Anterior cingulate cortex (tissue), 58 donors: ENCODE data around the gene SCFD2.
A peak's percentile ranks its signal among the peaks of the same experiment; 100 is the strongest.
"Not testable (repeated sequence)": the region's sequence is repeated elsewhere in the genome, so short reads cannot be mapped to it uniquely, and the experiment has no call there.

Experiments
- DNase-seq, 58 donors: peaks; one replicate each; lab custom pipeline; 2025; lab: John Stamatoyannopoulos, UW

Gene SCFD2

DNA sequence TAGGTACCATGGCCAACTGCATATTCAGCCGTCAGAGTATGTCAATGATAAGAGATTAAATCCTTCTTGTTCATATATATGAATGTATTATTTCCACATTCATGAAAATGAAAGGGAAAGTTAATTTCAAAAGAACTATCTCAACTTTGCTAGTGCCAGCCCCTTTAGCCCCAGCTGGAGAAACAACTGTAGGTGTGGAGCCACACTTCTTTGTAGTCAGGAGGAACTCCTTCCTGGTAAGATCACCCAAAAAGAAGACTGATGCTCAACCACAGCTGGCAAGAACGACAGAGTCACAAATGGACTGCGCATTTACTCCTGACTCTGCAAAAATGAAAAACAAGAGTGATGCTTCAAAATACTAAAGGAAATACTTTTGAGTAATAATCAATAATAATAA is 367.4 kb downstream of the SCFD2 start:
- DNase-seq = no peak

DNA sequence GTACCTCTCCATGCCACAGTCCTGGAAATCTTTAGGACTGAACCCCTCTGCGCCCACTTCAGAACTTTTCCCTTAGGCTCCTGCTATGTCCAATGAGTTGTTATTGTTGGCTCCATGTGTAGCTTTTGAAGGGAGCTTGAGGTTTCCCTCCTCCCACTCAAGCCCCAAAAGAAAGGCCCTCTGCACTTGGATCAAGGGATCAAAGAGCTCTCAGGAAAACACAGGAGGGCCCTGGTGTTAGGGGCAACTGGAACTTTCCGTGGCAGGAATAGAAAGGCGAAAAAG is 368.8 kb downstream of the SCFD2 start:
- DNase-seq = no peak

DNA sequence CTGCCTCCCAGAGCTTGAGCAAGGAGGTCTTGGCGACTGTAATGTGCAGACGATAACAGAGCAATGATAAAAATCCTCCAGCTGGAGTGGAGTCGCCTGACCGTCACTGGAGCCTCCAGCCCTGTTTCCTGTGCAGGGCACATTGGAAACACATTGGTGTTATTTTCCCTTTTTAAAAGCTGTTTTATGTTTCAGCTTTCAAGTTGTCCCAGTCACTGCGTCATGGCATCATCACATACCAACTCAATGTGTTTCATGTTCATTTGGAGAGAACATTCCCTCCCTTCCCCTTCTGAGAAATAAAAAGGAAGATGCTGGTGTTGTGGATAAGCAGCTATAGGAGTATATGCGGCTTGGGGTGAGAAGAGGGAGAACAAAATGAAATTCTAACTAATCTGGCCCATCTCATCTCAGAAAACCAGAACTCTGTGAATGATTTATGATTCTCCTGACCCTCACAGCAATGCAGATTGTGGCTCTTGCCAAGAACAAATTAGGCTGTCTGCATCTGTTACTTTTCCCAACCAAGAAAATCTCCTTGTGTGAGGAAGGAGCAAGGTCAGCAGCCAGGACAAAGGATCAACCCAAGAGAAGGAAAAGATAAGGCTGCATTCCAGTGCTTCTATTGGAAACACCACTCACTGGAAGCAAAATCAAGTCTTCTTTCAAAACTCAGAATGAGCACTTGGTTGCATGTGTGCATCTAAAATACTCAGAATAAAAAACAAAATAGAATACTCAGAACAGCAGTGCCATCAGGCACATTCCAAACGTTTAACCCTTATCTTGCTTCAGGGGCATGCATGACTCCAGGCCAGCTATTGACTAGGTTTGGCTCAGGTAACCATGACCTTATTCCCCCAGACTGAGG is 369.4 kb downstream of the SCFD2 start:
- DNase-seq = no peak

DNA sequence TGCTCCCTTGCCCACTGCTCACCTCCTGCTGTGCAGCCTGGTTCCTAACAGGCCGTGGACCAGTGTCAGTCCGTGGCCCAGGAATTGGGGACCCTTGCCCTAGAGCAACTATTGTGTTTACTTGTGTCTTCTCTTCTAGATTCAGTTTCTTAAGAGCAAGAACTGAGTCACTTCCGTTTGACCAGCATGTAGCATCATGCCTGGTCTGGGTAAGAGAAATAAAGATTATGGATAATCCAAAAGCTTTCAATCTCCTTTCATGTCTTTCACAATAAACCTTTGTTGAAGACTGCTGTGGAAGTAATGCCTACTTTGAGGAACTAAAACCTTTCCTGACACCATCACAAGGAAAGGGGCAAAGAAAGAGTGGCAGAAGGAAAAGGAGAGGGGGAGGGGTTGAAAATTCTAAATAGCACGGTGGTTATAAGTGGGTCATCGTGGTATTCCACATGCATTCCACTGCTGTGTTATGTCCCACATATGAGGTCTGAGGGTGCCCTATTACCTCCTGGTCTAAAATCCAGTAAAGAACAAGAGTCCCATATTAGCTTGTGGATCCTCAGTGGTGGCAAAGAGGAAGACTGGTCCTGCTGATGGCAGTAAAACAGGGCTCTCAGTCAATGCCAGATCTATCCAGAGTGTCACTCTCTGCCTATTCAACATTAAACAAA is 370.4 kb downstream of the SCFD2 start:
- DNase-seq = no peak

DNA sequence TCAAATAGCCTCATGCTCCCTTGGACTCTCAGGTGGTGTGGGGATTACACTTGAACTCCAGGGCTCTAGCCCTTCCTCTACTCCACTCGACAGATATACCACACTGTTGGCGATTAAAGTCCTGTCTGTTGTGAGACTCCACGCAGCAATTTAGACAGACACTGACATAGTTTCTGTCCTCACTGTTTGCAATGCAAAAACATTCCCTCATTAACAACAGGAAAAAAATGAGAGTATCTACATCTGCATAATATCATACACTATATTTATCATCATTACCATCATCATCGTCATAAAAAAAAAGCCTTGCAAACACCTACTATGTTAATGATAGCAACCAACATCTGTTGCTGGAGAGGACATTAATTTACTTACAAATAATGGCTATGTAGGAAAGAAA is 371.3 kb downstream of the SCFD2 start:
- no peak for DNase-seq

DNA sequence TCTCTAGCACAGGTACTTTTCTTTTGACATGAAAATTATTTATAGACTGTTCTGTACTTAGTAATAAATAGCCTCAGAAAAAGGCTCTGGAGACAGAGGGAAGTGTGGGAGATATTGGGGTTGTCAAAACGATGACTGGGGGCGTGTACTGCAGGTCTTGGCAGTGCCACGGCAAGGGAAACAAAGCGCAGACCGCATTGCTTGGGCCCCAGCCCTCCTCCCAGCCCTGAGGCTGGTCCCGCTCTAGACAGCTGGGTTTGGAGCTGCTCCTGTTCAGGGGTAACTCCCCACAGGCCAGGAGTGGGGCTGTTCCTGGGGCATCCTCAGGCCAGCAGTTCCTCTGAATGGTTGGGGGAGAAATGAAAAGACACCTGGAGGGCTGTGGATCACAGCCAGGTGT is 372.1 kb downstream of the SCFD2 start:
- no peak for DNase-seq

DNA sequence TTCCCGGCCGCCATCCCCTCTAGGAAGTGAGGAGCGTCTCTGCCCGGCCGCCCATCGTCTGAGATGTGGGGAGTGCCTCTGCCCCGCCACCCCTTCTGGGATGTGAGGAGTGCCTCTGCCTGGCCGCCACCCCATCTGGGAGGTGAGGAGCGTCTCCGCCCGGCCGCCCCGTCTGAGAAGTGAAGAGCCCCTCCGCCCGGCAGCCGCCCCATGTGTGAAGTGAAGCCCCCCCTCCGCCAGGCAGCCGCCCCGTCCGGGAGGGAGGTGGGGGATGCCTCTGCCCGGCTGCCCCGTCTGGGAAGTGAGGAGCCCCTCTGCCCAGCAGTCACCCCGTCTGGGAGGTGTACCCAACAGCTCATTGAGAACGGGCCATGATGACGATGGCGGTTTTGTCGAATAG is 373.3 kb downstream of the SCFD2 start:
- DNase-seq = not testable (repeated sequence)

DNA sequence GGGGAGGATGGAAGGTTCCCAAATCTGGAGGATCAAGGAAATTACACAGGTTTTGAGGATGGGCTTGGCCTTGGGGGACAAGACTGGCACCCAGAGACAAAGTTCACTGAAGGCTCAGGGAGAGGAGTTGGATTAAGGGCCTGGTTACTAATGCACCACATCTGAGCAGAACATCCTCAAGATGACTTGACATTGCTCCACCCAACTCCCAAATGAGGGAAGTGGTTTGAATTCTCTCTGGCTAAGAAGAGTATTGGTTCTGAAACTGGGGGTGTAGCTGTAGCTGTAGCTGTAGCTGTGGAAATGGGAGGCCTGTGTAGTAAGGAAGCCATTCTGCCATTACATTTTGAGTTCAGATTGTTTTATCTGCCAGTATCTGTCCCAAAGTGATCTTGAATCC is 374.4 kb downstream of the SCFD2 start:
- no peak for DNase-seq

DNA sequence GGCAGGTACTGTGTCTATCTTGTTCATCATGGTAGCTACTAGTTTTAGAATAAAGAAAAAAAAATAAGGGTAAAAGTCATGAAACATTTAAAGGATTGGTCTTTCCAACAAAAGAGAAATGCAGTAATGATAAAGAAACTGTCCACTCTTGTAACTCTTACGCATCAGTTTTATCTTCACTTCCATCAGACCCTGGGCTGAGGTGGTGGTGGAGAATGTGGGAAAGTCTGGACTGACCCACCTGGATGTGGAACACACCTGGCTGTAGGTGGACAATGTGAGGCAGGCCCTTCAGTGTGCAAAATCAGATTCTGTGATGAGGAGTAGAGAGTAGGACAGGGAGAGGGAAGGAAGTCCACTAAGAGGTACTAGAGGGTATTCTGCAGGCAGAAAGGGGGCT is 375.2 kb downstream of the SCFD2 start:
- no peak for DNase-seq

DNA sequence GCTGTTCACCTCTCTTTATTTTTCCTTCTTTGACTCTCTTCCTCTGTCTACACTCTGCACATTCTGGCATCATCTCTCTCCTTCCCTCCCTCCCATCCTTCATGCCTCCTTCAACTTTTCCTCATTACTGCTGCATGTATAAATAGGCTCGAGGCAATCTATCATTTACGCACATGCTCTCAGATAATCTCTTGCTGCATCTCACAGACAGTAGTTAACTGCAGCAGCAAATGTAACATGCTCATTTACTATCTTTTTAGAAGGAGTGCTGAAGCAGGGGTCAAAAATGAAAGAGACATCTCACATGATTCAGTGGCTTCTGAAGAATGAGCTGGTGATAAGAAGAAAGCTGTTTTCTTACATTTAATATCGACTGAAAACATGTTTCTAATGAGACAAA is 376.0 kb downstream of the SCFD2 start:
- DNase-seq = no peak

DNA sequence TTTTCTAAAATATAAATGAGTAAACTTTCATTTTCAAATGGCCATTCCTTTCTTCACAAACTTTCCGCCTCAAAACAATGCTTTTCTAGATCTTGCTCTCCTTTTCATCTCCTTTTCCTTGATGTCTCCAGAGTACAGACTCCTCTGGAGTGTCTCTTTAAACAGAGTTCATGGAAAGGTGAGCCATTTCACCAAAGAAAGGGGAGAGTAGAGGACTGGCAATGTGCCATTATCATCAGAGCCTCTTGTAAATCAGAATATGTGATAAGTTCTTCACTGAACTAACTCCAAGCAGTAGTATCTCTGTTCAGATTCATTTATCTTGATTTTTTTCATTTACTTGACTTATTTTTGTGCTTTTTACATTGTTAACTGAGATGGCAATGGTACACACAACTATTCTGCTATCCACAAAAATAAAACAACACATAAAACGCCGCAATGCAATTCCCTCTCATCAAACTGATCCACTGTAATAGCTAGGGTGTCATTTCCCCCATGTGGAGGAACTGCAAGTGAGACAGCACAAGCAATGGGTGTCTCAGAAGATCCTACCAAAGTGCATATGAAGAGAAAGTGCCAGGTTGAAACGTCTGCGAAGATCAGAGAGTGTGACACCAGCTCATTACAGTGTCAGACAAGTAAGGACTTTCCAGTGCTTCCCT is 378.3 kb downstream of the SCFD2 start:
- no peak for DNase-seq

DNA sequence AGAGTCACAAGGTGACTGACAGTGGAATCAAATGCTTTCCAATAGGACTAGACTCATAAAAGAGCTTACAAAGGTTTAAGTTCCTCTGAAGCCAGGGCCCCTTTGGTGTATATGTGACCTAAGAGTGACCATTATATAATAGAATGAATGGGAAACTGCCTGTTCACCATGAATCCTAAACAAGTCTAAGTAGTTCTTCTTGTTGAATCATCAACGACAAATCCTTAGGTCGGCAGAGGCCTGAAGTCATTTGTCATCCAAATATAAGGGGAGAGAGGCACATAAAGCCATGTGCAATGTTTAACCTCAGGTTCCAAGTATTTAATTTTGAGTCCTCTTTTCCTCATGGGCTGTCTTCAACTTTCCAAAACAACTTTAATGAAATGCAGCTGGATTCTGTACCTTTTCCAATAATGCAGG is 381.4 kb downstream of the SCFD2 start:
- no peak for DNase-seq

DNA sequence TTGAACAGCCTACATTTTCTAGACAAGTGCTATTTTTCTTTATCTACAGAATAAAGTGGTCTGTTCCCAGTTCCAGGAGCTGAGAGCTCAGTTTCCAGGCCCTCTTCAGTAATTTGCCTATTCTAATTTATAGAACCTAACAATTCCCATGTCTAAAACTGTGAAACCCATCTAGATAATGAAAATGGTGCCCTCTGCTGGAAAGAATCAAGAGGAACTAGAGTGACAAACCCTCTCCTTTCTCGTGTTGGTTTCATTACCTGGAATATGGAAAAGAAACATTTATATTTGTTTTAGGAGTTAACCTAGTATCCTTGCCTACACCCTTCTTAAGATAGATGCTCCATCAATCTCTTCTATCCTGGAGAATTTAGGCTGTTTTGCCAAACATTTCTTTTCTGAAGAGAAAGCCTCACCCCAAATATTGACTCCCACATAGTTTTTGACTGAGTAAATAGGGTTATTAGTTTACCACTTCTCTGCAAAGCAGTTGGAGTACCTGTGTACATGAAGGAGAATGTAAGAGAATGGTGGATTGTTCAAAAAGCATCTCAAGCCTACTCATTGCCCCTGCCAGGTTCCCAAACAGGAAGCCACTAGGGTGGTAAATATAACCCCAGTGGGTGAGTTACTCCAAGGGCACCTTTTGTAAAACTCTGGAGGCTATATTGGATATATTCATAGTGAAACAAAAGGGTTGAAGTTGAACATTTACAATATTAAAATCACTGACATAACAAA is 382.1 kb downstream of the SCFD2 start:
- peak in 3 of 58 donors; percentile 2 to 60 (median 19) for DNase-seq

DNA sequence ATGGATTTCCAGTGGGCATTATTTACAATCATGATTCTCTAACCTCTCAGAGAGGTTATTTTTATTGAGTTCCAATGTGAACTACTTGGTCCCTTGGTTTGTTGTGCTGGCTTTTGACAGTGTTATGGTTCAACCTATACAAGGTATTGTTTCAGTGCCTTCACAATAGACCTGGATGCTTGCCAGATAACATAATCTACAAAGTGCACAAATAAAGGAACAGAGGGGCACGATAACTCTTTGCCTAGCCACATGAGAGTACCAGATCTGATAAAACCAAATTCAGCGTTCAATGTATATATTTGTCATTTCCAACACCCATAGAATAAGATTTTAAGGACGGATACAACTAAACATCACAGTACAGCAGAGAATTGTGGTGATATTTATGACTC is 382.9 kb downstream of the SCFD2 start:
- DNase-seq = no peak

DNA sequence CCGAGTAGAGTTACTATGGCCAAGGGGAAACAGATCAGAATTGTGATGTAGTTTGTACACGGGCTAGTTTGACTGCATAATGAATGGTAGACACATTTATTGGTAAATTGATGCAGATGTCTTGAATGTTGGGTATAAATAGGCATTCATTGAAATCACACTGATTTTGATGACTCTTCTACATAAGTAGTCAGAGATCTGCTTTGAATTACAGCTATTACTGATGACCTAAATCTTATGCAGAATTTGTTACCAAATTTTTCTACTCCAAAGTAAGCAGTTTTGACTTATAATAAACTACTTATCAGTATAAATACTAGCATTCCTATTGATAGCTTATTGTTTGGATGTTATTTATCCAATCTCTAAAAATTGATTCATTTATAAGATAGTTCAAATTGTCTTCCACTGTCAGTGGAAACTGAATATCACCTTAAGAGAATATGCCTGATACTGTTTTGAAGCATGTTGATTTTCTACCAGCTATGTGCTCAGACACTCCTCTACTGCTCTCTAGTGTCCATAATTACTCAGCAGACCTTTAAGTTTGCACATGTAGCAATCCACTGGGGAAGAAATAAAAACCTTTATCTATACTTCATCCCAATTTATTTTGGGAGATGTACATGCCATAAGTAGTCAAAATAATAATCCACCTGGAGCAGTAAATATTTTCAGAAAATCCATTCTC is 383.5 kb downstream of the SCFD2 start:
- peak in 3 of 58 donors; percentile 1 to 48 (median 18) for DNase-seq

DNA sequence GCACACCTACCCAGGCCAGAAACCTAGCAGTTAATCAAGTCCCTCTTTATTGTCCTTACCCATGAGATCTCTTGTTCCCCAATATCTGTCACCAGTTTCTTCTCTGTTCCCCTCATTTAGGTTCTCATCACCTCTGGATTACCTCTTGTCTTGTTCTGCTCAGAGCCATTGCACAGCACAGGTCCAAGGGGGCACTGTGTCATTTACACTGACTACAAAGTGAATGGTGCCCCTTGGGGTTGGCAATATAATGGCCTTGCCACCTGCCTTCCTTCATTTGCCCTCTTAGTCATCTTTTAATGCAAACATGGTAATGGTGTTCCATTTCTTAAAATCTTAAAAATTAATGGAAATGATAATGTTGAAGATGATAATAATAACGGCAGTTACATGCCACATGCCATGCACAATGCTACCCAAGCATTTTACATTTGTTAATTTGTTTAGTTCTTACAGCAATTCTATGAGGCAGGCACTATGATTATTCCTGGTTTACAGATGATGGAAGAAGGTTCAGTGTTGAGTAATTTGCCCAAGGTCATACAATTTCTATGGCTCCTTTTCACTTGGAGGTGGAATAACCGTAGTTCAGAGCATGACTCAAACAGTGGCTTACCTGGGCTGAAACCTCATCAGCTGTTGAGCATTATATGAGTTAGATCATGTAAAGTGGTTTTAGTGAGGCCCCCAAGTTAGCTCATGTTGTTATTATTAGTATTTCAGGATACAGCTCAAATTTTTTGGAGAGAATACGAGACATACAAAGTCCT is 385.9 kb downstream of the SCFD2 start:
- DNase-seq = no peak

DNA sequence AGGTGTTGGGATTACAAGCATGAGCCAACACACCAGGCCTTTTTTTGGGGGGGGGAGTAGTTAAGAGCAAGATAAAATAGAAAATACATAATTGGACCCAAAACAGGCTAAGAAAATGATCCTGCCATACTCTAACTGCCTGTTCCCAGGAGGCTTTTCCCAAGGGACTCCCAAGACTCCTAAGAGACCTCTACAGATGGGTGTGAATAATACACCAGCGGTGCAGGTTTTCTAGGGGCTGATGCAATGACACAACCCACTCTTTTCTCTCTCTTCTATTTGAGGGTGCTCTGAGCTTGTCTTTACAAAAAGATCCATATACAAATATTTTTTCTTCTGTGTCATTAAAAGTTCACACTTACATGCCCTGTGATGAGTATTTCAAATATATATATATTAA is 386.8 kb downstream of the SCFD2 start:
- no peak for DNase-seq

DNA sequence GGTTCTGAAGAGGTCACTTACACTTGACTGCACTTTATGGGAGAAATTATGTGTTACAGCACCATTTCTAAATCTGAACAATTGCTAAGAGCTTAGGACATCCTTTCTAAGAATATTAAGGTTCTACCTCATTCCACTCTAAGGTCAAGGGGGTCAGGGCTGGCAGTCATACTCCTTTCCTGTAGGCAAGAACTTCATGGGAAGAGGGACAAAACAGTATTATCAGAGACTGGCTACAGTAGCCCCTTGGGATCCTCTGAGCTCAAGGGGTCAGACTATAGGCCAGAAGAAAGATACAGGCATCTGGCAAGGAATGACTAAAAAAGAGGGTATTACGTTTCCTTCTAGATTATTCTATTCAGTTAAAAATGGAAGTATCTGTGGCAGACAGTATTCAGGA is 388.6 kb downstream of the SCFD2 start:
- no peak for DNase-seq

DNA sequence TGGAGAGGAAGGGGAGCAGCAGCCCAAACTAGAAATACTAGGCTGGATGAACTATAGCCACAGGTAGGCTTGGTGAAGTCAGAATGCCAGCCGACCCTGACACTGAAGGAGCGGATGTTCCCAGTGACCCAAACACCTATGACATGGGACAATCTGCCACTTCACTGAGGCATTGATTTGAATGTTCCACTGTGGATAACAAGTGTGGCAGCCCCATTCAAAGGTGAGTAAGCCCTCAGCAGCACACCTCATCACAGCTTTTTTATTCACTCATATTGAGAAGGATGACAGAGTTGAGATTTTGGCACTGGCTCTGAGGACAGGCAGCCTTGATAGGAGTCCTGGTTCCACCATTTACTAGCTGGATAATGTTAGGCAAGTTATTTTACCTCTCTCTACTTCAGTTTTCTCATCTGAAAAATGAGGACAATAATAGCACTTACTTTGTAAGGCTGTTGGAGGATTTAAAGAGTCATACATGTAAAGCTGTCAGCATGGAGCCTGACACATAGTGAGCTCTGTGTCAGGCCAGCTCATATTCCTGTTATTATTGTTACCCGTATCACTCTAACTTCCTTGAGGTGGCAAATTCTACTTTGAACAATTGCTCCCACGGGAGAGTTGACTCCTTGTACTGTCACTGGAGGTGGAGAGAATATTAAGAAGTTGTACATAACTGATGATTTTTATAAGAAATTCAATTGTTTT is 389.2 kb downstream of the SCFD2 start:
- DNase-seq = no peak
